HG03565 (cell line): ENCODE data around the gene CCDC85C.

ENCODE experiments used
- ATAC-seq: cut with Tn5 transposase; IDR thresholded peaks from one replicate; pipeline ENCODE4 v1.9.1; 2021; ENCODE audit warnings: mild to moderate bottlenecking, moderate library complexity; ENCODE audit not compliant: unreplicated experiment

CCDC85C gene

GRCh38 chr14:99590746-99591555, 13.1 kb downstream of the CCDC85C start:
- no peak for ATAC-seq

DNA sequence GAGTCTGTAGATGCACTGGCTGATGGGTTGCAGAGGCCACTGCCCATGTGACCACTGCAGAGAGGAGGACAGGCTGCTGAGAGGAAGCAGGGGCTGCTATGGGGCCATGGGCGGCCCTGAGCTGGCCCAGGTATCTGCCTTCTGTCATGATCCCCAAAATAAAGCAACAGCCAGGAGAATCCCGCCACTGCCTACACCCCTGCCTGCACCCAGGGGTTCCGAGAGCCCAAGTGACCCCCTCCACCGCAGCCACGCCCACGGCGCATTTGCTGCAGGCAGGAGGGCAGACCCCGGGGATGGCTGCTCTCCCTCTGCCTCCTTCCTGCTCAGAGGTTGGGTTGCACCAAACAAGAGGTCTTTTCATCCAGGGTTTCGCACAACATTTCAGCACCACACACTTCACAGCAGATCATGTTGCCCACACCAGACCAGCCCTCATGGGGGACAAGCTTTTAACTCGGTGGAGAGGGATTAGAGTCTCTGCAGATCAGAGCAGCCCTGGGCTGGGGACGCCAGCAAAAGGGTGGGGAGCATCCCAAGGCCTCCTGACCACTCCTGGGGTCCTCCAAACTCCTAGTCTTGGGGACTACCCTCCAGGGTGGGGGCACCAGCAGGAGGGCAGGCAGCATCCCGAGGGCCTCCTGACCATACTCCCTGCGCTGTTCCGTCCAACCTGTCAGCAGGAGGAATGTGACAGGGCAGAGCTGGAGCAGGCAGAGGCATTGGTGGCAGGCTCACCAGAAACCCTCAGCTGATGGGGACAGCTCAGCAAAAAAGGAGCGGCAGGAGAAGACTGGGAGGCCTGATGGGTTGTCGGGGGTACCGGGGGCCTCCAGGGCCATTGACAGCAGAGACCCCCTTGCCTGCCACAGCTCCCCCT, 14.1 kb downstream of the CCDC85C start:
- no peak for ATAC-seq

DNA sequence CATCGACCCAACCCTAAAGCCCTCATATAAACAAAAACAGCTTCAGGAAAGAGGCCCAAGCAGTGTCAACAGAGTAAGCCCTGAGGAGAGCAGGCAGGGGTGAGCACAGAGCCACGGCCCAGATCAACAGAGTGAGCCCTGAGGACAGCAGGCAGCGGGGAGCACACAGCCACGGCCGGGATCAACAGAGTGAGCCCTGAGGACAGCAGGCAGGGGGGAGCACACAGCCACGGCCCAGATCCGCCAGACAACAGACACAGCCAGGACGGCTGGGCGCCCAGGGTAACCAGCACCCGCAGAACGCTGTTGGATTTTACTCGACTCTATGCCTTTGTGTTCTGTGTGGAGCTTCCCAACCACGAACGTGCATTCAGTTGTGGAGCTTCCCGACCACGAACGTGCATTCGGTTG, 15.0 kb downstream of the CCDC85C start:
- no peak for ATAC-seq

DNA sequence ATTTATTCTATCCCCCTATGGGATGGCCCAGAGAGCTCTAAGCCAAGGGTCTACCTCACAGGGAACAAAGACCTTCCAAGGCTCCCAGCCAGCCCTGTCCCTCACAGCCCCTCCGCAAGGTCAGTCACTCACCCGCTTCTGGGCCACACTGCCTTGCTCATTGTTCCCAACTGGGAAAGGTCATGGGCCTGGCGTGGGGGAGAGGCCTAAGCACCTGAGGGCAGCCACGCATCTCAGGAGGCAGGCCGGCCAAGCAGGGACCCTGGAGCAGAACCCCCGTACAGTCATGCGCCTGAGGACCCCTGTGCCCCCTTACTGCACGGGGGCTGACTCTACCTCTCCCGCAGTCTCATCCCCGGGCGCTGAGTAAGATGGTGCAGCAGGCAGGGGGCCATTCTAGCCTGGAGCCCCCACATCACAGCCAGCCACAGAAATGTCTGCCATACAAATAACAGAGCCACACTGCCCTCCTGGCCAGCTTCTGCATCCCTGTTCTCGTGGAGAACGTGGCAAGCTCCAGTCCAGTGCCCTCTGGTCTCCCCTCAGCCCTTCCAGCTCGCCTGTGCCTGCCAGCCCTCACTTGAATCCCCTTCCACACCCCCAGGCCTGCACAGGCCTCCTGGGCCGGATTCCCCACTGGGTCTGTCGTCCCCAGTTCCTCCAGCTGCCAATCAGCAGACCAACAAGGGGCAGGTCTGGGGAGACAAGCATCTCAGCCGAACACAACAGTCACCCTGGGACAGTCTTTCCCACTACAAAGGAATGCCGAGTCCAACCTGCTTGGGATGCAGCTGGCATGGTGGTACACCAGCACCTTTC, 16.3 kb downstream of the CCDC85C start:
- ATAC-seq, result no peak

GRCh38 chr14:99586761-99587459, 17.1 kb downstream of the CCDC85C start:
- ATAC-seq, result no peak

GRCh38 chr14:99586054-99586760, 17.8 kb downstream of the CCDC85C start:
- ATAC-seq, result no peak

GRCh38 chr14:99584823-99585222, 19.2 kb downstream of the CCDC85C start:
- no peak for ATAC-seq

- no peak for ATAC-seq
Observed at GRCh38 chr14:99581938-99582337, 22.1 kb downstream of the CCDC85C start.

DNA sequence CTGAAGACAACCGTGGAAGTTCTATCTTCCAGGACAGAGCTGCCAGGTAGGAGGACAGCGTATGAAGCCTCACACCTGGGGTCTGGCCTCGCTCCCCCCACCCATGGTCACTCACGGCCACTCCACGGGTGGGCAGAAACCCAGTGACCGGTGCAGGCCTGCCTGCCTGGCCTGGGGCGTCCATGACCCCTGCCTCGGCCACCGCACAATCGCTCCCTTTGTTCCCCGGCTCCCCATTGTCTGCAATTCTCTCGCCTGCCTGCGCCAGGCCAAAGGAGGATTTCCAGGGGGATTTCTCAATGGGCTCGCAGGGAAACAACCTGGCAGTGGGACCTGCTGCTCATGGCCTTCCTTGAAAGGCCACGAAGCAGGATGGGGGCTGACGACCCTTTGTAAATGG, 22.6 kb downstream of the CCDC85C start:
- ATAC-seq, result no peak

DNA sequence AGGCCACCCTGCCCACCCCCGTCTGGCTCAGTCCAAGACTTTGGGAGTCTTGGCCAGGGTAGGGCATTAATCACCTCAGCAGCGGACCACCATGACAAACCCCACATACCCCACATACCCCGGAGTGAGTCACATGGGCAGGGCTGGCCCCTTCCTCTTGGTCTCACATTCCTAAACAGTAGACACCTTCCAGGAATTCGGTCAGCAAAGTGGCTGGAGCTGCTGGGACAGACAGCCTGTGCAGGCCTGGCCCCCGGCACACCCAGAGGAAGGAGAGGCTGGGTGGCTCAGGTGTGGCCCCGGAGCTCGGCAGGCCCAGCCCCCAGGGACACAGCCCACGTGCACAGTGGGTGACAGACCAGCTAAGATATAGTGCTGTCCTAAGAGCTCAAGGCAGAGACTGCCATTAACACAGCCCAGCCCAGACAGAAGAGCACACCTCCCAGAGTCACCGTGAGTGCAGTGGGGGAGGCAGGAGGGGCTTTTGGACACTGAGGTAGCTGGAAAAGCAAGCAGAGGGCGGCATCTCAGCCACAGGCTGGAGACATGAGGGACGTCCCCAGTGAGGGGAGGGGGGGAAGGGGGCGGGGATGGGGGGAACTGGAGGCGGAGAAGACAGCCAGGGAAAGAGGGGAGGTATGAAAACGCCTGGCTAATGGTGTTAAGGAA, 24.0 kb downstream of the CCDC85C start:
- ATAC-seq, result no peak

GRCh38 chr14:99579120-99579836, 24.7 kb downstream of the CCDC85C start:
- no peak for ATAC-seq

- ATAC-seq, result no peak
Observed at GRCh38 chr14:99578541-99579101, 25.4 kb downstream of the CCDC85C start.

GRCh38 chr14:99576761-99577705, 27.0 kb downstream of the CCDC85C start:
- no peak for ATAC-seq

DNA sequence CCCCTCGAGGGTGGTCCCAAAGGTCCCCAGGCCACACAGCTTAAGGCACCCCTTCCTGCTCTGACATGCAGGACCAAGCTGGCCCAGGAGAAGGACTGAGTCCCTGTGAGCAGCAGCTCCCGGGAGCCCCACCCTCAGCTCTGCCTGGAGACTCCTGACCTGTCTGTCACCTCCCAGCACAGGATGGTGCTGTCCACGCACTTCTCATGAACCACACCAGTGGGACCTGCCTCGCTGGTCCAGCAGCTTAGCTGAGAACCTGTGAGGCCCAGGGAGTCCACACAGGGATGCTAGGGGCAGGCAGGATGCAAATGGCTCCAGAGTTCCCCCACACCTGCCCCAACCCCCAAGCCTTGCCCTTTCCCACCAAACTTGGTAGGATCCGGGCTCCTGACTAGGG, 27.7 kb downstream of the CCDC85C start:
- no peak for ATAC-seq

DNA sequence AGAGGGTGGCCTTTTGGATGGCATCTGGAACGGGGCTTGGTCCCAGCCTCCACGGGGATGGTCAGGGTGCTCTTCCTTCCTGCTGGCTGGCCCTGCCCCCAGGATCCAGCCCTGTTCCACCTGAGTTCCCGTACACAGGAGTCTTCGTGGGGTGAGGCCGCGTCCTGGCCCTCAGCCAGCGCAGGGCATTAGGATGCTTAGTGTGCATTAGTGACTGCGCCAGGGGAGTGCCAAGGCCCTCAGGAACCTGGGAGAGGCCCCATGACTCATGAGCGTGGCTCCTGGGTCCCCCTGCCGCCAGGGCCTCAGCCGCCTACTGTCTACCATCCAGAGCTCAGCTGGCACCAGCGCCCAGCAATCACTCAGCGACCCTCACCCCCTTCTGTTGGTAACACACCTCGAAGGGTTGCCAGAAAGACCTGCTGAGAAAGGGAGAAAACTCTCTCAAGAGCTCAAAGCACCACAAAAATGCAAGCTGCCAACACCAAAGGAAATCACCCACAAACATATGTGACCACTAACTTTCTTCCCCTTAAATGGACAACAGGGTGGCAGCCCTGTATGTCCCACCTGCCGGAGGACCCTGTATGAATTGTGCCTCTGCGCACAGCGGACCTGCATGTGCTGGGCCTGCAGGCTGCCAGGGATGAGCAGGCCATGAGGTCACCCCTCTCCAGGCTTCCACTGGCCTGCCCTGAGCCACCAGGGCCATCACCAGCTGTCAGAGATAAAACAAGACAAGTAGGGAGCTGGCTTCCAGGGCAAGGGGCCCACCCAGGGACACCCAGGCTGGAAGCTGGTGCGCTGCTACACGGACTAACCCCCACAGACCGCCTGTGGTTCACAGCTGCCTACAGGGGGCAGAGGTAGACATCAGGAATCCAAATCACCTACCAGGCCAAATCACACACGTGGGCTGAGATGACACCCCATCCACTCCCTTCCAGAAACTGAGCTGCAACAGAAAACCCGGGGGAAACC, 28.7 kb downstream of the CCDC85C start:
- no peak for ATAC-seq
